GM12878 (cell line): ENCODE data around the gene GALNT16. TPM values are rescaled to one million over a fixed set of nuclear protein-coding genes. Genes with fewer than 3 reads are reported as not detected.

ENCODE experiments used
- ATAC-seq: fragments of 200-7000 bp; cut with Tn5 transposase; 3 replicates; pipeline ENCODE4 v1.9.1; 2020; ENCODE audit warnings: mild to moderate bottlenecking, moderate library complexity
- BruUV-seq: library from RNA; stranded (reverse); fragments of 400-500 nt; replicated peaks from 2 replicates; lab custom pipeline; 2021; lab: Mats Ljungman, UMichigan
- CTCF ChIA-PET: fragments of 300-600 bp; sonication (Branson Sonifier 250); formaldehyde crosslinking; extraction: SDS; loops from one replicate; lab custom pipeline; 2021; ENCODE audit warnings: inconsistent platforms; lab: Yijun Ruan, JAX
- POLR2A ChIA-PET: fragments of 350-600 bp; formaldehyde crosslinking; extraction: SDS; loops from one replicate; lab custom pipeline; 2021; ENCODE audit warnings: inconsistent platforms; lab: Charles Lee
- RAD21 ChIA-PET: fragments of 300-600 bp; sonication (Branson Sonifier 250); formaldehyde crosslinking; loops from one replicate; lab custom pipeline; 2023; ENCODE audit warnings: antibody characterized with exemption; ENCODE audit not compliant: unreplicated experiment; lab: Charles Lee
- SMC1A ChIA-PET: fragments of 300-600 bp; sonication (Branson Sonifier 250); formaldehyde crosslinking; loops from one replicate; lab custom pipeline; 2023; ENCODE audit not compliant: unreplicated experiment, uncharacterized antibody; lab: Charles Lee
- DNase-seq: peaks from one replicate; pipeline ENCODE4 v3.0.0-alpha.2; 2011; ENCODE audit warnings: low read depth, low spot score
- FAIRE-seq: peaks from 3 replicates; lab custom pipeline; 2011; peaks lifted over from hg19 to GRCh38; lab: Jason Lieb, UNC
- H2AFZ ChIP-seq: 2 replicates; pipeline ENCODE4 v1.6.0; 2011; ENCODE audit warnings: low read depth, low read length, control low read depth; ENCODE audit not compliant: control insufficient read depth
- H3K27ac ChIP-seq: 2 replicates; pipeline ENCODE4 v1.5.1; 2011; ENCODE audit warnings: control low read depth; ENCODE audit not compliant: control insufficient read depth, insufficient read depth
- H3K27me3 ChIP-seq, 2 experiments: replicated peaks in 1 of 2; 2 replicates each; pipeline versions ENCODE4 v1.6.0 to v1.6.1; 2011; ENCODE audit warnings: low read length in 1 of 2; ENCODE audit not compliant: control insufficient read depth in 2 of 2, insufficient read depth in 2 of 2
- H3K36me3 ChIP-seq, 2 experiments: 2 replicates each; pipeline ENCODE4 v1.5.1; 2011; ENCODE audit warnings: low read length in 1 of 2; ENCODE audit not compliant: control insufficient read depth in 2 of 2, insufficient read depth in 2 of 2
- H3K4me1 ChIP-seq: 2 replicates; pipeline ENCODE4 v1.6.1; 2011; ENCODE audit warnings: mild to moderate bottlenecking, low read length, moderate library complexity, mixed read lengths; ENCODE audit not compliant: control insufficient read depth, insufficient read depth
- H3K4me2 ChIP-seq: 2 replicates; pipeline ENCODE4 v1.6.0; 2011; ENCODE audit warnings: control low read depth; ENCODE audit not compliant: control insufficient read depth, insufficient read depth
- H3K4me3 ChIP-seq: fragments of 200-600 bp; sonication (generic); 2 replicates; pipeline ENCODE4 v1.5.1; 2016
- H3K79me2 ChIP-seq: 2 replicates; pipeline ENCODE4 v1.6.0; 2011; ENCODE audit warnings: low read length; ENCODE audit not compliant: control insufficient read depth, insufficient read depth
- H3K9ac ChIP-seq: 2 replicates; pipeline ENCODE4 v1.8.0; 2011; ENCODE audit warnings: low read length, control low read depth, mixed read lengths; ENCODE audit not compliant: control insufficient read depth, insufficient read depth
- H3K9me3 ChIP-seq: replicated peaks from 3 replicates; pipeline ENCODE4 v1.5.1; 2011; ENCODE audit warnings: mild to moderate bottlenecking, low read length; ENCODE audit not compliant: control insufficient read depth, insufficient read depth
- H4K20me1 ChIP-seq: 2 replicates; pipeline ENCODE4 v1.6.0; 2011; ENCODE audit not compliant: control insufficient read depth, insufficient read depth
- FOXK2 ChIP-seq: fragments of 450-650 bp; IDR thresholded peaks from 2 replicates; pipeline ENCODE4 v1.6.1; 2017; ENCODE audit warnings: mild to moderate bottlenecking, moderate library complexity
- GATAD2B ChIP-seq: fragments of 450-650 bp; conservative IDR thresholded peaks from 2 replicates; pipeline ENCODE4 v1.6.1; 2017; ENCODE audit warnings: low read depth, mild to moderate bottlenecking, moderate library complexity
- IKZF1 ChIP-seq: fragments of 450-650 bp; conservative IDR thresholded peaks from 2 replicates; pipeline ENCODE4 v1.6.1; 2017; ENCODE audit warnings: antibody characterized with exemption, mild to moderate bottlenecking
- NRF1 ChIP-seq: conservative IDR thresholded peaks from 2 replicates; pipeline ENCODE4 v1.6.1; 2011; ENCODE audit warnings: mild to moderate bottlenecking, low read depth, low read length, improper control_type of control experiment
- POU2F2 ChIP-seq: IDR thresholded peaks from 3 replicates; pipeline ENCODE4 v1.6.1; 2011; ENCODE audit warnings: low read depth, mild to moderate bottlenecking, low read length, borderline replicate concordance
- PRDM15 ChIP-seq: fragments of 450-650 bp; formaldehyde crosslinking; IDR thresholded peaks from 2 replicates; pipeline ENCODE4 v1.4.0; 2020; ENCODE audit warnings: mild to moderate bottlenecking, moderate library complexity
- RAD21 ChIP-seq: IDR thresholded peaks from 2 replicates; pipeline ENCODE4 v1.6.1; 2011; ENCODE audit warnings: mild to moderate bottlenecking, low read depth, low read length, moderate library complexity; ENCODE audit not compliant: insufficient read depth
- SMAD1 ChIP-seq: fragments of 450-650 bp; IDR thresholded peaks from 2 replicates; pipeline ENCODE4 v1.6.1; 2018; ENCODE audit warnings: mild to moderate bottlenecking, low read depth; ENCODE audit not compliant: partially characterized antibody
- SRF ChIP-seq, 2 experiments: IDR thresholded peaks; 2 replicates each; pipeline ENCODE4 v1.6.1; 2011; ENCODE audit warnings: low read depth in 2 of 2, low read length in 2 of 2, mild to moderate bottlenecking in 1 of 2, moderate library complexity in 1 of 2
- STAT1 ChIP-seq: fragments of 450-650 bp; conservative IDR thresholded peaks from 2 replicates; pipeline ENCODE4 v1.6.1; 2014; ENCODE audit warnings: antibody characterized with exemption, mild to moderate bottlenecking
- STAT3 ChIP-seq: IDR thresholded peaks from 2 replicates; pipeline ENCODE4 v1.6.1; 2011; ENCODE audit warnings: low read depth, low read length, improper control_type of control experiment
- TAF1 ChIP-seq: IDR thresholded peaks from 2 replicates; pipeline ENCODE4 v1.6.1; 2011; ENCODE audit warnings: mild to moderate bottlenecking, low read depth, low read length, borderline replicate concordance
- TCF12 ChIP-seq: IDR thresholded peaks from 2 replicates; pipeline ENCODE4 v1.6.1; 2011; ENCODE audit warnings: low read depth, mild to moderate bottlenecking, low read length
- ZBED1 ChIP-seq: IDR thresholded peaks from 2 replicates; pipeline ENCODE4 v1.6.1; 2016; ENCODE audit warnings: borderline replicate concordance
- ZNF384 ChIP-seq: IDR thresholded peaks from 2 replicates; pipeline ENCODE4 v1.6.1; 2012; ENCODE audit warnings: low read depth, mild to moderate bottlenecking, low read length, improper control_type of control experiment, borderline replicate concordance
- WGBS: methylation state at CpG from one replicate; pipeline ENCODE4 v1.1.6; 2016; ENCODE audit warnings: low lambda C conversion rate; ENCODE audit not compliant: insufficient replicate concordance, insufficient coverage; ENCODE audit errors: missing lambda C conversion rate; 5-methylcytosine and 5-hydroxymethylcytosine counted together
- in situ Hi-C: fragments of 300-500 bp; cut with MboI; formaldehyde crosslinking; loops from 9 replicates; pipeline ENCODE4 v1.14.3; 2018; ENCODE audit warnings: mixed read lengths
- intact Hi-C: fragments of 100-400 bp; cut with micrococcal nuclease; formaldehyde crosslinking; loops from one replicate; pipeline ENCODE4 v1.14.2; 2022; ENCODE audit not compliant: unreplicated experiment
- polyA plus RNA-seq, 11 experiments: library from polyadenylated mRNA; depleted of rRNA in 4 of 11; unstranded in 6 of 11; stranded (reverse) in 5 of 11; fragments of >200 nt; fragmentation: Nextera tagmentation in 4 of 11; fragmentation: Illumina TruSeq in 1 of 11; extraction: Ambion mirVana in 4 of 11; extraction: Trizol in 1 of 11; gene quantifications; 1 replicate in 1 of 11; 2 replicates in 10 of 11; pipeline versions ENCODE4 v1.2.1 to v1.2.3, GENCODE V29; 2011 to 2016; ENCODE audit warnings: inconsistent platforms in 2 of 11, missing spikeins in 2 of 11, low read depth in 1 of 11
- total RNA-seq, 4 experiments: library from RNA; depleted of rRNA in 3 of 4; stranded (reverse); fragments of >200 nt in 3 of 4; fragmentation: Illumina TruSeq in 1 of 4; extraction: Trizol in 1 of 4; gene quantifications; 2 replicates each; pipeline versions ENCODE4 v1.2.1 to v1.2.3, GENCODE V29; 2013 to 2021

GALNT16 gene
- total and polyA plus RNA-seq, 10 of the 15 experiments (the other 5 are each of a cell fraction or from before 2014, with no cell fraction given) = under 0.01 to 0.08 (median 0.03) TPM; not detected in 3

- ChIA-PET SMC1A (interaction anchor here (0.5 to 4.0 kb wide), 8 partner anchors 9 to 114 kb away, joined by 3 to 24 read pairs (median 5); partner anchors contain the start of genes ERH and SLC39A9), RAD21 (interaction anchor here (0.6 to 11.5 kb wide), 3 partner anchors 39 to 542 kb away, joined by 3 to 143 read pairs (median 5); partner anchors contain the start of genes ERH and SLC39A9), CTCF (interaction anchor here (0.6 to 2.4 kb wide), 5 partner anchors 23 to 103 kb away, joined by 3 to 15 read pairs (median 3); partner anchors contain the start of genes ERH and SLC39A9), POLR2A (interaction anchor here (0.7 to 9.1 kb wide), 6 partner anchors 8 to 124 kb away, joined by 3 to 100 read pairs (median 8); partner anchors contain the start of genes ERH and SLC39A9)
- no peak for TF ChIP-seq SMAD1
- no peak for TF ChIP-seq ZNF384
- TF ChIP-seq ZBED1 = no peak
- no peak for TF ChIP-seq RAD21
- TF ChIP-seq POU2F2 = no peak
- TF ChIP-seq IKZF1 = no peak
- TF ChIP-seq TAF1 = no peak
- no peak for TF ChIP-seq SRF (IDR thresholded peaks at IDR 0.05; ENCODE audit: low read depth in 2 of 2, low read length in 2 of 2)
- TF ChIP-seq STAT1 = no peak
- TF ChIP-seq FOXK2 = no peak
- no peak for TF ChIP-seq NRF1
- no peak for TF ChIP-seq TCF12
- TF ChIP-seq STAT3 = no peak
- no peak for TF ChIP-seq PRDM15 (CRISPR knock-in tag)
- no peak for TF ChIP-seq GATAD2B
- WGBS = 77% methylated on average over 7 of the region's 7 CpGs
- Histone ChIP-seq H3K27ac (no peak overlapping the region), H3K79me2 (no peaks in the 10 kb centered on the region), H4K20me1 (no peaks in the 10 kb centered on the region), H3K4me2 (no peak overlapping the region), H3K9me3 (no peaks in the 10 kb centered on the region), H3K36me3 (no peaks in the 10 kb centered on the region), H2AFZ (no peak overlapping the region), H3K9ac (no peak overlapping the region), H3K4me1 (peaks cover 53% of the 10 kb centered on the region), H3K4me3 (no peak overlapping the region), H3K27me3 (no peaks in the 10 kb centered on the region)
- intact Hi-C loops = loop anchor here (5.0 kb wide), 1 partner anchor 105 kb away; no protein-coding TSS in a partner anchor
- in situ Hi-C loops = no loop called here
- ATAC-seq (no peak), DNase-seq (no peak), FAIRE-seq (no peak)
- no TSS peak for BruUV-seq
These were observed 97.1 kb downstream of the GALNT16 start for GRCh38 chr14:69356903-69357543.
